Measurements from ENCODE around the gene EGLN1.

Gene EGLN1

GRCh38 chr1:231420959-231421545 is 1.0 kb downstream of the EGLN1 start:
- peak; percentile 34 for DNase-seq

GRCh38 chr1:231420299-231420958 is 1.7 kb downstream of the EGLN1 start:
- DNase-seq = peak; percentile 1

- no peak for DNase-seq
These were observed 2.3 kb downstream of the EGLN1 start for GRCh38 chr1:231419738-231420298.

- DNase-seq = no peak
These were observed 2.9 kb downstream of the EGLN1 start for GRCh38 chr1:231419147-231419546.

- DNase-seq = no peak
These were observed 3.4 kb downstream of the EGLN1 start for GRCh38 chr1:231418741-231419107.

GRCh38 chr1:231418101-231418740 is 3.9 kb downstream of the EGLN1 start:
- no peak for DNase-seq

- no peak for DNase-seq
These were observed 4.6 kb downstream of the EGLN1 start for GRCh38 chr1:231417513-231417912.

GRCh38 chr1:231416901-231417300 is 5.2 kb downstream of the EGLN1 start:
- DNase-seq = no peak

GRCh38 chr1:231415018-231415583 is 7.0 kb downstream of the EGLN1 start:
- no peak for DNase-seq

GRCh38 chr1:231414260-231415016 is 7.6 kb downstream of the EGLN1 start:
- DNase-seq = no peak

- DNase-seq = no peak
These were observed 8.4 kb downstream of the EGLN1 start for GRCh38 chr1:231413749-231414082.

- DNase-seq = no peak
These were observed 11.0 kb downstream of the EGLN1 start for GRCh38 chr1:231411036-231411531.

GRCh38 chr1:231410036-231410612 is 12.0 kb downstream of the EGLN1 start:
- no peak for DNase-seq

GRCh38 chr1:231408528-231409094 is 13.5 kb downstream of the EGLN1 start:
- no peak for DNase-seq

GRCh38 chr1:231407547-231408396 is 14.3 kb downstream of the EGLN1 start:
- no peak for DNase-seq

- no peak for DNase-seq
These were observed 15.0 kb downstream of the EGLN1 start for GRCh38 chr1:231407049-231407448.

GRCh38 chr1:231404318-231404717 is 17.8 kb downstream of the EGLN1 start:
- no peak for DNase-seq

- DNase-seq = no peak
These were observed 20.6 kb downstream of the EGLN1 start for GRCh38 chr1:231401478-231401877.

- DNase-seq = no peak
These were observed 24.0 kb downstream of the EGLN1 start for GRCh38 chr1:231397886-231398671.

GRCh38 chr1:231396643-231397042 is 25.4 kb downstream of the EGLN1 start:
- DNase-seq = no peak

All from CD4-positive, alpha-beta T cell treated with Interleukin-17A for 1 hour (primary cell).